Adipose tissue (tissue), 3 donors: ENCODE results near the gene HPRT1. TPM values are rescaled to one million over a fixed set of nuclear protein-coding genes. Genes with fewer than 3 reads are reported as not detected.

Source experiments
- H3K27ac ChIP-seq: one replicate; pipeline ENCODE4 v1.5.1; 2013; ENCODE audit warnings: low read depth, low read length
- WGBS, 3 donors: extraction: QIAGEN DNeasy Blood & Tissue Kit; methylation state at CpG; one replicate each; pipeline ENCODE4 v1.1.7; 2013; 5-methylcytosine and 5-hydroxymethylcytosine counted together
- polyA plus RNA-seq, 3 donors: library from polyadenylated mRNA; stranded (reverse); fragments of 200-250 nt; gene quantifications; one replicate each; pipeline ENCODE4 v1.2.3, GENCODE V29; 2013
- donor health status: healthy with polysubstance abuse.
- donor health status: Bipolar disorder and iron deficiency.
- donor health status: healthy.

HPRT1 gene
- polyA plus RNA-seq, 3 donors = 16.1 to 21.0 (median 18.0) TPM

DNA sequence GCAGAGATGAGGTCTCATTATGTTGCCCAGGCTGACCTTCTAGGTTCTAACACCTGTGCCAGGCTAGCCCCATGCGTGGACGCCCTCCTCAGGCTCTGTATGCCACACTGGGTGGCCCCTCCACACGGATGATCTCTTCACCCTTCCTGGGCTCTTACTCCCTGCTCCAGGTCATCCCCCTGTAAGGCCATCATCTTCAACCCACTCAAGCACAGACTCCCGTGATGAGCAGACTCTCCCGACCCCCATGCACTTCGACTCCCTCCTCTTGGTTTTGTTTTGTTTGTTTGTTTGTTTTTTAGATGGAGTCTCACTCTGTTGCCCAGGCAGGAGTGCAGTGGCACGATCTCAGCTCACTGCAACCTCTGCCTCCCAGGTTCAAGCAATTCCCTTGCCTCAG is 70.9 kb downstream of the HPRT1 start:
- 79 to 95% (median 88%) methylated on average over 6 to 7 of the region's 7 CpGs for WGBS, 3 donors
- no peak overlapping the region for H3K27ac ChIP-seq

DNA sequence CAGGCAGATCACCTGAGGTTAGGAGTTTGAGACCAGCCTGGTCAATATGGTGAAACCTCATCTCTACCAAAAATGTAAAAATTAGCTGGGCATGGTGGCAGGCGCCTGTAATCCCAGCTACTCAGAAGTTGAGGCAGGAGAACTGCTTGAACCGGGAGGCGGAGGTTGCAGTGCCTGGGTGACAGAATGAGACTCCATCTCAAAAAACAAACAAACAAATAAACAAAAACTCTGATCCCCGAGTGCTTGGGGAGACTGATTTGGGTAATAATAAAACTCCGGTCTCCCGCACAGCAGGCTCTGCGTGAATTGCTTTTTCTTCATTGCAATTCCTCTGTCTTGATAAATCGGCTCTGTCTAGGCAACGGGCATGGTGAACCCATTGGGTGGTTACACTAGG is 73.4 kb downstream of the HPRT1 start:
- WGBS, 3 donors = 80 to 93% (median 82%) methylated on average over 9 of the region's 9 CpGs
- no peak overlapping the region for H3K27ac ChIP-seq

DNA sequence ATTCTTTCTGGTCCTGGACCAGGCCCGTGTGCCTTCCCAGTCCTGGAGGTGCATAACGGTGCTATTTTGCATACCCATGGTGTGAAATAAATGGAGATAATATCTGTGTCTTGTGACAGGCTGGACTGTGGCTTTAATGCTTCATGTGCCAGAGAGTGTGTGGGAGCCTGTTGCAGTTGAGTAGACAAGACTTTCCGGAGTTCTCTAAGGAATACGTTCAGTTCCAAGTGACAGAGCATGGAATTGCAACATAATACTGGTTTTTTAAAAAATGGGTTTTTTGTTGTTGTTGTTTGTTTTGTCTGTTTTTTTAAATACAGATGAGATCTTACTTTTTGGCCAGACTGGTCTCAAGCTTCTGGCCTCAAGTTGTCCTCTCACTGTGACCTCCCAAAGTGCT is 74.0 kb downstream of the HPRT1 start:
- H3K27ac ChIP-seq = no peak overlapping the region
- WGBS, 3 donors = 54 to 65% (median 55%) methylated on average over 4 of the region's 4 CpGs

DNA sequence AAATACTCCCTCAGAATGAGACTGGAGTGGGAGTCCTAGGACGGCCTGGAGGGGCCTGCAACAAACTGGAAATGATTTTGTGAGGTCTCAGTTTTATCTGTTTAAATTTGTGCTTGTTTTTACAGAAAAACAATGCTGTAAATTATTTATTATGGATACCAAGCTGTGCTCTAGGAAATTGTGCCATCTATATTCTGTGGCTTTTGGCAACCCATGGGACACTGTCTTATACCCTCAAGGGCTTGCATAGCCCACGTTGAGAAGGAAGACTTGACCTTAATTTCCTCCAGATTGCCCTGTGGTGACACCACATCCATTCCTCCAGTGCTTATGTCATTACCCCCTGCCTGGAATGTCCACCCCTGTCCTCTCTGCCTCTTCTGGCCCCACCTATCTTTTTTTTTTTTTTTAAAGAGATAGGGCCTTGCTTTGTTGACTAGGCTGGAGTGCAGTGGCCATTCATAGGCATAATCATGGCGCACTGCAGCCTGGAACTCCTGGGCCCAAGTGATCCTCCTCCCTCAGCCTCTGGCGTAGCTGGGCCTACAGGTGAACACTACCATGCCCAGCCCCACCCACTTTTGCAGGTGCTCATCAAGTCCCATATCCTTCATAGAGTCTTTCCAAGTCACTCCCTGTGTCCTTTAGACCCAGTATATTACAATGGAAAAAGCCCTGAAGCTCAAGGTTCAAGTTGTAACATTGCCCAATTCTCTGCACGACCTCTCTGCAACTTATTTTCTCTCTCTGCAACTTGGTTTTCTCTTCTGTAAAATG is 77.4 kb downstream of the HPRT1 start:
- 53 to 67% (median 59%) methylated on average over 5 of the region's 5 CpGs for WGBS, 3 donors
- H3K27ac ChIP-seq = no peak overlapping the region

DNA sequence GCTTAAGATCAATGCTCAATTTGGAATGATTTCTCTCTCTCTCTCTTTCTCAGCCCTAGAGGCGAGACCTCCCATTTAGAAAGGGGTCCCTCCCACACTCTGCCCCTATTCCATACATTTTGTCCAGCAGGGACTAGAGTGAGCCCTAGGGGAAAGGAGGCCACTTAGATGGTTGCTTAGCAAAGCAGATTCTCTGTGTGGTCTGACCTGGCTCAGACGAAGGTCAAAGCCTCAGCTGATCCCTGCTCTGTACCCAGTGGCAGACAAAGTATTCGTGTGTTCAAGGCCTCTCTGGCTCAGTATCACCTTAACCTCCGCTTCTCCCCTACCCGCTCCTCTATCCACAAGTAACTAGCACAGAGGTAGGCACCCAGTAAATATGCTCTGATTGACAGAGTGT is 78.4 kb downstream of the HPRT1 start:
- 58 to 89% (median 70%) methylated on average over 5 of the region's 5 CpGs for WGBS, 3 donors
- no peak overlapping the region for H3K27ac ChIP-seq

DNA sequence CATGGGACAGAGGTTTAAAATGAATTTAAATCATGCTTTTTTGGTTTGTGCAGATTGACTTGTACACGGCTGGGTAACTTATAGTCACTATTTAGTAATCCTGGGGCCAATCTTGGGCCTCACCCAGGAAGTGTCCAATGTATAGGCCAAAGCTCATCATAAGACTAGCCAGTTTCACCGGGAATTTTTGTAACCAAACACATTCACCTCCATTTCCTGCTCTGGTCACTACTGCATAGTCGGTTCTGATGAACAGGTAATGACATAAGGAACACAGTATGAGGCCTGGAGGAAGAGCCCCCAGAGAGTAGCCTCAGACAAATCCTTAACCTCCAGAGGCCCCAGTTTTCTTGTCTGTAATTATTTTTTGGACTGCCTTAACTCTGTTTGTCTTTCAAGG is 81.9 kb downstream of the HPRT1 start:
- H3K27ac ChIP-seq = no peak overlapping the region
- 58 to 76% (median 60%) methylated on average over 3 of the region's 3 CpGs for WGBS, 3 donors

DNA sequence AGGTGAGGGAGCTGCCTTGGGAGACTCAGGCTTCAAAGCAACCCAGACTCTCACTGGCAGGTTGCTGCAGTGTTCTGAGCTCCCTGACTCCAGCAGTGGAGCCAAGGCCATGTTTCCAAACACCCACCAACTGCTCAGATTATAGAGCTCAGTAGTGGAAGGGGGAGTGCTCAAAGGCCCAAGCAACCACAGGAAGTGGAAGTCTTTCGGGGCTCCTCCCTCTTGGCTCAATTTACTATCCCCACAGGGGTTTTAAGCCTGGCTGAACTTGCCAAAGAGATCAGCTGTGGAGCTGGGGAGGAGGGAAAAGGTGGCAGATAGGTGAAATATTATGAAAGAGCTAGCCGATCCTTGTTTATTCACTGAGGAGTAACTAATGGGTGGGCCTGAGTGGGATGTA is 82.5 kb downstream of the HPRT1 start:
- WGBS, 3 donors = 13 to 39% (median 24%) methylated on average over 2 of the region's 2 CpGs
- no peak overlapping the region for H3K27ac ChIP-seq

DNA sequence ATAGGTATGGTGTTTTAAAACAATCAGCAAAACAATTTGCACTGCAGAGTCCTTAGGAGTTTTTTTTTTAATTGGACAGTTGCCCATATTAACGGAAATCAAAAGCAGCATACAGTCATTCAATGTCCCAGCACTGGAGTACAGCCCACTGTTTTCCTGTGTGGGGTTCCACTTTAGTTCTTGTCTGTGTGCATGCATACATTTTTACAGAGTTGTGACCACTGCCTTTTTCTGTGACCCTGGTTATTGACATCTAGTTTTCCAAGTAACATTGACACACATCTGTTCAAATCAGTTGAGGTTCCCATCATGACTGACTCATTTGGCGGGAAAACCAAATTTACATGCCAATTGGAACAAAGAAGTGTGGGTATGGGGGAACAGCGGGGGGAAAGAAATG is 83.3 kb downstream of the HPRT1 start:
- 40 to 63% (median 44%) methylated on average over 3 of the region's 3 CpGs for WGBS, 3 donors
- no peak overlapping the region for H3K27ac ChIP-seq

DNA sequence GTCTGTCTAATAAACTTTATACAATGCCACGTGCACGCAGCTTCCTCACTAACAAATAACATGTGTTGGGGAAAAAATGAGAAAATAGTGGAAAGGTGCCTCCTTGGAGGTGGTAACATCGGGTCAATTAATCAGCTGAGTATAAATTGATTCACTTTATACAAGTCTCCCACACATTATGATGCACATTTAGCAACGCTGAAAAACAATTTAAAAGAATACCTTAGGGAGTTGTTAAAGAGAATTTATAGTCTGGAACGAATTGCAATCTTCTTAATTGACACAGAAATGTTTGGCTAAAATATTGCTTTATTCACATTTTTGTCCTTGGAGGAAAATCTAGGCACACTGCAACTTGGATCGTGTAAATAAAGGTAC is 84.2 kb downstream of the HPRT1 start:
- 33 to 48% (median 45%) methylated on average over 6 of the region's 6 CpGs for WGBS, 3 donors
- H3K27ac ChIP-seq = no peak overlapping the region

DNA sequence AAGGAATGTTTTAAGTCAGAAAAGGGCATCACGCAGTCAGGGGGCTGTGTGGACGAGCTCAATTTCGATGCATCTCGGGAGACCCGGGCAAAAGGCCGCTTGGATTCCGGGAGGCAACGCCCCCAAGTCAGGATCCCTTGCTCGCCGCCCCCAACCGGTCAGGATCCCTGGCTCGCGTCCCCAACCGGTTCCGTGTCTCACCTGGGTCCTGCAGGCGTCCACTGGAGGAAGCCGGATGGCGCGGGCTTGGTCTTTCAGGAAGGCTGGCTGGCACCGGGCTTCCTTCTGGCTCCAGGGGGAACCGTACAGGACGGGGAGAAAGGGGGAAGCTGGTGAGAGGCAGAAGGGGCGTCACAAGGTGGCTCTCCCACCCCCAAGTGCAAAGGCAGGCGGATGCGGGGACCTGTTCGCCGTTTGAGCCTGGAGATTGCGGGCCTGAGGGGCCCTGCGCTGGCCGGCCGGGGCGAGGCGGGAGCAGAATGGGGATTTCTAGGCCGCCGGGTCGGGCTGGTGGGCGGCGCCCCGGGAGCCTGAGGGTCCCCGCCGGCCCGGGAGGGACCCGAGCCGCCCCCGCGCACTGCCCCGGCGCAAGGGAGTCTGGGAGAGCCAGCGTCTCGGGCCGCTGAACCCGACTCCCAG is 84.7 kb downstream of the HPRT1 start:
- 4 to 23% (median 13%) methylated on average over 28 to 52 of the region's 52 CpGs for WGBS, 3 donors
- H3K27ac ChIP-seq = no peak overlapping the region

DNA sequence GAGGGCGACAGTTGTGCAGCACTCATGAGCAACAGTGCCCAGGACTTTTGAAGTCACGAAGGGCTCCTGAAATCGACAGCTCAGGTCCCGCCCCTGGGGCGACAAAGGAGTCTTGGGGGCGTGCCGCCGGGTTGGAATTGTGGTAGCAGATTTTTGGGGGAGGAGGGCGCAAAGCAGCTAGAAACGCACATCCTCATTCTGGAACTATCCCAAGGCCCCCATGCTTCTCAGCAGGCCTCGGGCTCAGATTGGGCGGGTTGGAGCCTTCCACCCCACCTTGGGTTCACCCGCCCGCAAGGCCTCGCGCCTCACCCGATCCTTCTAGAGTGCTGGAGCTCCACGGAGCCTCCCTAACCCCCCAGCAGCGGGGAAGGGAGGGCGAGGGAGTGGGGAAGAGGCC is 85.5 kb downstream of the HPRT1 start:
- 67 to 92% (median 72%) methylated on average over 8 to 20 of the region's 20 CpGs for WGBS, 3 donors

DNA sequence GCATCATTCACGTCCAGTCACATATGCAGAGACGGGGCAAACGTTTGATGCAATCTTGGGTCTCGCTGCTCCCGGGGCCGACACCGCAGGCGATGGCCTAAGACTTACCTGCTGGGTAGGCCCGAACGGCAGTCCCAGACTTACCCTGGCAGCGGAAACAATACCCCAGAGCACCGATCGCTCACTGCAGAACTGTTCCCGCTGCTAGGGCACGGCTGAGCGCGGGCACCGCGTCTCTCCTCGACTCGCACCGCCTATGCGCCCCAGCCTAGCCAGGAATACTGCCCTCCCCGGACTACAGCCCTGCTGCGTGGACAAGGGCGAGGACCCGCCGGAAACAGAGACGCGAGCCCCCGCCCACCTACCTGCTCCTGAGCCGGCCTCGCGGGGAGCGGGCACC is 86.2 kb downstream of the HPRT1 start:
- WGBS, 3 donors = 69 to 81% (median 73%) methylated on average over 27 to 35 of the region's 35 CpGs
- H3K27ac ChIP-seq = no peak overlapping the region

More for the DNA sequence above, 85.5 kb downstream of the HPRT1 start:
- no peak overlapping the region for H3K27ac ChIP-seq

DNA sequence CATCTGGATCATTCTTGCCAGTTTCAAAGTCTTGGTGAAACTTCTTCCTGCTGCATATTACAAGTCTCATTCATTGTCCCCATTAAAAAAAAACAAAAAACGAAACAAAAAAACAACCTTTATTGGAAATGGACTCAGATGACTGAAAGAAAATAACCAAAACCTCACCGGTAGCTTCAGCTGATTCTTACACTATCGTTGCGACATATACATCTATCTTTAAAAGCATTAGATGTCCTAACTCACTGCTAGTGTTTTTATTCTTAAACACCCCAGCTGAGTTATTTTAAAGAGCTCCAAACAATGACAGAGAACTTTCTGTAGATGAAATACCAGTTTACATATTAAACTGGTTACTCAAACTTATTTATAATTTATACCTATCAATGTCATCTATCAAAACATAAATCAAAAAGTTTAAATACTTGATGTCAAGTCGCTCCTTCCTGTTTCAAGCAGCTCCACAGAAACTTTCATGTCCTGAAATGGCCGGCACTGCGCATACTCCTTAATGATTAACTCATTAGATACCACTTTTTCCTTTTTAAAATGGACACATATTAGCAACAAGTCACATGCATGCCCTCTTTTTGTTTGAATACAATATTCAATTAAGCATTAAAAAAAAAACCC is 87.2 kb downstream of the HPRT1 start:
- 41 to 63% (median 49%) methylated on average over 7 of the region's 7 CpGs for WGBS, 3 donors
- H3K27ac ChIP-seq = no peak overlapping the region

DNA sequence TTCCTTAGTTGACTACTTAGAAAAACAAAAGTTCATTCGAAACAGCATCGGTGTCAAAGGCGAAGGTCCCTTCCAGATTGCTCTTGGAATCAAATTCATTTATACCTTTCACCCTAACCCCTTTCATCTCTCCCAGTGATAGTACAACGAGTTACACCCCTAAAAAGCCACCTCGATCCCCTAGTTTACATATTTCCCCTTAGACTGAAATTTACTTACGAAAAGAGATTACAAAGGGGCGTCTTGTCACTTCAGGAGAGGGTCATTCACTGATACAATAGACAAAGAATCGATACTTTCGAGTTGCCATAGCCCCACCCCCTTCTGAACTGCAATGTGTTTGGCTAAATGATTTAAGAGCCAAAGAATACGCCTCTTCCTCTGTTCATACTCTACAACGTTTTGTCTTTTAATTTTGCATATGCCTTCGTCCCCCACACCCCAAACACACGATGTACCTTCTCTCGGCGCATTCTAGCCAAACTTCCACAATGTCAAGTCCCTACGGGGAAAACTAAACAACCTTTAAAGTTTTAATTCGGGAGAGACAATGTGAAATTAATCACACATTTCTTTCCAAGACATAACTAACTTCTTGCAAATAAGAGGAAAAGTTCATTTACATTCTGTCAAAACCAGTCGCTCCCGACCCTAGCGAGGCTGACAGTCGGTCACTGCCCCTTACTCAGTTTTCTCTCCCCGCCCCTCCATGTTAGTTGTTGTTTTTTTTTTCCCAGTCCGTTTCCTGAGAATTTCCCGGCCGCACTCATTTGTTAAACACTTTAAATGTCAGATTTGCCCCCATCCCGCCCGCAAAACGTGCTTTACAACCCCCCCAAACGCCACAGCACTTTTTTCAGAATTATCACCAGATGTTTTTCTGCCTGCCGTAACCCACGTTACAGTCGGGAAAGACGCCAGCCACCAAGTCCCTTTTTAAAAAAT is 88.6 kb downstream of the HPRT1 start:
- no peak overlapping the region for H3K27ac ChIP-seq
- 1 to 31% (median 2%) methylated on average over 33 of the region's 33 CpGs for WGBS, 3 donors

Other genes starting within 250 kb of the HPRT1 start
- under 1 TPM in 2 of 3 donors, not detected in 1; 0.07 to 0.21 TPM for gene CCDC160, start 223.0 kb upstream of the HPRT1 start, polyA plus RNA-seq
- gene PHF6, start 86.9 kb upstream of the HPRT1 start, polyA plus RNA-seq = 1 to 10 TPM; 3.6 to 5.4 (median 4.4) TPM
- gene PLAC1, start 198.3 kb downstream of the HPRT1 start, polyA plus RNA-seq = not detected